A673 (cell line): ENCODE measurements around the gene DPP9. TPM values are rescaled to one million over a fixed set of nuclear protein-coding genes. Genes with fewer than 3 reads are reported as not detected.
"Not testable (repeated sequence)": the region's sequence is repeated elsewhere in the genome, so short reads cannot be mapped to it uniquely, and the experiment has no call there.

Experiments
- BruUV-seq: library from RNA; stranded (reverse); fragments of 400-500 nt; replicated peaks from 2 replicates; lab custom pipeline; 2021; lab: Mats Ljungman, UMichigan
- CTCF ChIA-PET: fragments of 300-600 bp; sonication (Branson Sonifier 250); formaldehyde crosslinking; loops from one replicate; lab custom pipeline; 2022; ENCODE audit warnings: antibody characterized with exemption; lab: Charles Lee
- POLR2A ChIA-PET: fragments of 300-600 bp; sonication (Branson Sonifier 250); formaldehyde crosslinking; loops from one replicate; lab custom pipeline; 2022; ENCODE audit warnings: antibody characterized with exemption; ENCODE audit not compliant: low non-redundant PET; lab: Charles Lee
- DNase-seq: peaks from one replicate; pipeline ENCODE4 v3.0.0-alpha.2; 2015; ENCODE audit warnings: low spot score
- H3K27ac ChIP-seq: fragments of 200-600 bp; sonication (generic); 2 replicates; pipeline ENCODE4 v1.5.1; 2016; ENCODE audit warnings: mixed run types, low read depth, mild to moderate bottlenecking, mixed read lengths, antibody characterized with exemption, low read length; ENCODE audit not compliant: poor library complexity, severe bottlenecking
- H3K27me3 ChIP-seq: fragments of 200-600 bp; sonication (generic); replicated peaks from 2 replicates; pipeline ENCODE4 v1.6.1; 2017; ENCODE audit warnings: mixed run types, low read depth, mild to moderate bottlenecking, mixed read lengths, antibody characterized with exemption, low read length; ENCODE audit not compliant: insufficient read depth, poor library complexity
- H3K36me3 ChIP-seq: fragments of 200-600 bp; sonication (generic); 2 replicates; pipeline ENCODE4 v1.6.1; 2016; ENCODE audit warnings: mixed run types, mild to moderate bottlenecking, mixed read lengths, antibody characterized with exemption, low read length; ENCODE audit not compliant: insufficient read depth, poor library complexity, severe bottlenecking
- H3K4me1 ChIP-seq: fragments of 200-600 bp; sonication (generic); 2 replicates; pipeline ENCODE4 v1.6.1; 2017; ENCODE audit warnings: mixed run types, mild to moderate bottlenecking, mixed read lengths, antibody characterized with exemption, low read length; ENCODE audit not compliant: insufficient read depth, poor library complexity, severe bottlenecking
- H3K4me3 ChIP-seq: fragments of 200-600 bp; sonication (generic); 2 replicates; pipeline ENCODE4 v1.5.1; 2016; ENCODE audit warnings: low read depth, mixed run types, mild to moderate bottlenecking, mixed read lengths, low read length; ENCODE audit not compliant: poor library complexity, severe bottlenecking
- H3K9me3 ChIP-seq: fragments of 200-600 bp; sonication (generic); 2 replicates; pipeline ENCODE4 v1.6.1; 2016; ENCODE audit warnings: mixed run types, low read depth, mild to moderate bottlenecking, mixed read lengths, antibody characterized with exemption, low read length; ENCODE audit not compliant: poor library complexity, severe bottlenecking
- CTCF ChIP-seq: fragments of 300-800, 200-600 bp; sonication (generic); conservative IDR thresholded peaks from 2 replicates; pipeline ENCODE4 v1.5.1; 2017; ENCODE audit warnings: low read depth, mild to moderate bottlenecking, antibody characterized with exemption, low read length, moderate library complexity, mixed read lengths
- EZH2 ChIP-seq: fragments of 200-600 bp; sonication (generic); IDR thresholded peaks from 2 replicates; pipeline ENCODE4 v1.6.1; 2017; ENCODE audit warnings: borderline replicate concordance, low read depth, mild to moderate bottlenecking, mixed read lengths, antibody characterized with exemption, low read length; ENCODE audit not compliant: poor library complexity, severe bottlenecking
- intact Hi-C: fragments of 100-400 bp; cut with micrococcal nuclease; formaldehyde crosslinking; loops from one replicate; pipeline ENCODE4 v1.10.0; 2022; ENCODE audit not compliant: unreplicated experiment
- total RNA-seq: library from RNA; stranded (reverse); gene quantifications from 2 replicates; pipeline ENCODE4 v1.2.3, GENCODE V29; 2021

DPP9 gene
- total RNA-seq, 1 experiment from 2014 or later = 65.7 TPM

GRCh38 chr19:4682417-4683200 is 41.0 kb downstream of the DPP9 start:
- DNase-seq = no peak
- Histone ChIP-seq H3K27ac (no peak overlapping the region), H3K9me3 (no peaks in the 10 kb centered on the region), H3K4me1 (no peaks in the 10 kb centered on the region), H3K27me3 (no peaks in the 10 kb centered on the region), H3K36me3 (peaks cover 2% of the 10 kb centered on the region), H3K4me3 (no peak overlapping the region)
- TF ChIP-seq CTCF = no peak
- TF ChIP-seq EZH2 = no peak
- no TSS peak for BruUV-seq
- intact Hi-C loops = no loop called here
- ChIA-PET POLR2A (interaction anchor here (0.7 kb wide), 1 partner anchor 316 kb away, joined by 20 read pairs; no protein-coding TSS in a partner anchor), CTCF (no interaction called here)

GRCh38 chr19:4680021-4680420 is 43.6 kb downstream of the DPP9 start:
- H3K4me3 ChIP-seq, H3K27ac ChIP-seq, DNase-seq, BruUV-seq, H3K4me1 ChIP-seq, H3K36me3 ChIP-seq, intact Hi-C loops, H3K27me3 ChIP-seq, POLR2A ChIA-PET, H3K9me3 ChIP-seq: not testable (repeated sequence)
- CTCF ChIA-PET = interaction anchor here (0.6 kb wide), 1 partner anchor 206 kb away, joined by 4 read pairs; no protein-coding TSS in a partner anchor

- Histone ChIP-seq H3K4me1 (no peaks in the 10 kb centered on the region), H3K4me3 (no peak overlapping the region), H3K36me3 (no peaks in the 10 kb centered on the region), H3K27me3 (no peaks in the 10 kb centered on the region), H3K27ac (peak overlapping the region; percentile 30), H3K9me3 (no peaks in the 10 kb centered on the region)
- intact Hi-C loops = no loop called here
- CTCF ChIA-PET = interaction anchor here (0.6 kb wide), 1 partner anchor 1225 kb away, joined by 4 read pairs; no protein-coding TSS in a partner anchor
- no TSS peak for BruUV-seq
- DNase-seq = peak; percentile 64
- POLR2A ChIA-PET = no interaction called here
- TF ChIP-seq EZH2 = no peak
- no peak for TF ChIP-seq CTCF
Observed at GRCh38 chr19:4678881-4679790, 44.5 kb downstream of the DPP9 start.
